Stimulated activated CD4-positive, alpha-beta T cell treated with anti-CD3 and anti-CD28 coated beads, TNF-alpha, amount 100 ng/mL, for 24 hours (primary cell): ENCODE measurements around the gene ADNP.

Experiments used
- DNase-seq, 3 experiments: peaks; one replicate each; pipeline ENCODE4 v3.0.0-alpha.2; 2020; ENCODE audit warnings: low read depth in 3 of 3

The ADNP gene

GRCh38 chr20:50850721-50851286, 80.4 kb downstream of the ADNP start:
- no peak for DNase-seq

GRCh38 chr20:50848846-50849673, 82.2 kb downstream of the ADNP start:
- no peak for DNase-seq

- no peak for DNase-seq
Measured at GRCh38 chr20:50848341-50848808, 82.9 kb downstream of the ADNP start.

GRCh38 chr20:50845566-50846215, 85.5 kb downstream of the ADNP start:
- no peak for DNase-seq

GRCh38 chr20:50844430-50845100, 86.7 kb downstream of the ADNP start:
- peak in 1 of 3 experiments; percentile 37 for DNase-seq

GRCh38 chr20:50843331-50844276, 87.6 kb downstream of the ADNP start:
- no peak for DNase-seq

- no peak for DNase-seq
Measured at GRCh38 chr20:50842821-50843220, 88.4 kb downstream of the ADNP start.
